Activated gamma-delta T cell (primary cell): ENCODE measurements around the gene OPA1.

Experiments used
- DNase-seq: peaks from one replicate; lab custom pipeline; 2025; lab: John Stamatoyannopoulos, UW
- total RNA-seq, 2 donors: gene quantifications; one replicate each; lab custom pipeline; 2026; lab: John Stamatoyannopoulos, UW

Gene OPA1
- total RNA-seq, result 159 to 161 reads per million in 2 donors

DNA sequence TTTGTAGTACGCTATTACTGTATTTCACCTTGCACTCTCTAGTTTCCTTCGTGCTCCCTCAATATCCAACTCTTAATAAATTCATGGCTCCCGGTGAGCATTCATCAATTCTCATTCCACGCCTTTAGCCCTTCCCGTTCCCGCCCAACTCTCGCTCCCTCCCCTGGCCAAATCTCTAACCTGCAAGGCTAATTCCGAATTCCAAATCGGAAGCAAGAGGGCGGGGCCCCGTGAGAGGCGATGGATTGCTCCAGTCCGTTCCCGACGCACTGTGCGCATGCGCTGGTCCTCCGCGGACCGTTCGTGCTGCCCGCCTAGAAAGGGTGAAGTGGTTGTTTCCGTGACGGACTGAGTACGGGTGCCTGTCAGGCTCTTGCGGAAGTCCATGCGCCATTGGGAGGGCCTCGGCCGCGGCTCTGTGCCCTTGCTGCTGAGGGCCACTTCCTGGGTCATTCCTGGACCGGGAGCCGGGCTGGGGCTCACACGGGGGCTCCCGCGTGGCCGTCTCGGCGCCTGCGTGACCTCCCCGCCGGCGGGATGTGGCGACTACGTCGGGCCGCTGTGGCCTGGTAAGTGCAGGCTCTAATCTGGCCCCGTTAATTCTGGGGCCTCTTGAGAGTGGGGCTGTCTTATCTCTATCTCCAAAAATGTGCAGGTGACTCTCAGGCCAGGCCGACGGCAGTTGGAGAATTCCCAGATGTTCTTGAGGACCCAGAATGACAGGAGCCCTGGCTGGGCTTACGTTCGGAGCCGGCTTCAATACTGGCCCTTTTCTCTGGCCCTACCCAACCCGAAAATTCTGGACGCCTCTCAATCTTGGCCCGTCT lies at the start of gene OPA1:
Gene OPA1, plus strand, starts transcription at position 368 of the 827 bp plus-strand sequence. Its CDS starts 170 bp downstream, at position 538.
- DNase-seq, result peak; percentile 76

GRCh38 chr3:193544289-193544688 lies 48.7 kb upstream of the OPA1 start:
- DNase-seq, result no peak

DNA sequence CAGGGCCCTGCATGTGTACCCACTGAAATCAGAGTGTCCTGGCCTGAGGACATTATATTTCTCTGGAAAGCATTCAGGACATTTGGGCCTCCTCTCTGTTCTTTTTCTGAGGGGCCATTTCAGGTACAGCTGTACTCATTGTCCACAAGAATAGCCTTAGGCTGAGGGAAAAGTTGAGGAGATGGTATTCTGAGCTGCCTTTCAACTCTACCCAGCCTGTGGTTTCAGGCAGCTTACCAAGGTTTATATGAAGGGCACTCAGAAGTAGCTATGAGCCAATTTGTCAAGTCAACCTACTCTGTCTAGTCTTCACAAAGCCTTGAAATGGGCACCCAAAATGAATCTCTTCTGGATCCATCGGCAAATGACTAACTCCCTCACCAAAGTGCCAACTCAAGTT lies 47.7 kb upstream of the OPA1 start:
- DNase-seq, result no peak

DNA sequence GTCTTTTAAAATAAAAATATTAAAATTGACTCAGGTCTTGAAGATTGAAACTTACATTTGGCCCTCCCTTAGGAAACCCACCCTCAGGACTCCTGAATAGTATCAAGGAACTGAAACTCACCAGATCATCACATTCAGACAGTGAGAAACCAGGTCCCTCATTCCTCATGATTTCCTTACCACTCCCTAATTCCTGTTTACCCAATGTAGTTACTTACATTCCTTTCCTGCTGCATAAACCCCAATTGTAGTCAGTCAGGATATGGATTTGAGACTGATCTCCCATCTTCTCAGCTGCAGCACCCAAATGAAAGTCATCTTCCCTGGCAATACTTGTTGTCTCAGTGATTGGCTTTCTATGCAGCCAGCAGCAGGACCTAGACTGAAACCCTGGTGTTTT lies 46.9 kb upstream of the OPA1 start:
- DNase-seq, result no peak

GRCh38 chr3:193548406-193548805 lies 44.6 kb upstream of the OPA1 start:
- no peak for DNase-seq

DNA sequence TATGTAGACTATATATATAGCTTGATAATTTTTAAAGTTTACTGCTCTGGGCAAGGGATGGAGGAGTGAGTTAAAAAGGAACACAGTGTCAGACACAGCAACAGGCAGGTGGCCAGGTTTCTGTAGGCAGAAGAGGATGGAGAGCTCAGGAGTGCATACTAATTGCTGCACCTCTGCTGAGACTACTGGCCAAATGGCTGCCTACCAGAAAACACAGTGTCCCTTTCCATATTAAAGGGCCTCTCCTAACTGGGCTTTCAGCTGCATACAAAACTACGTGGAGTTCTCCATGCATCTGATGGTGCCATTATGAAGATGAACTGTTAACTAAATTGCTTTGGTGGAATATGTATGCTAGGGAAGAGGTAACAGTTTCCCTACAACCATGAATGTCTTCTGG lies 40.1 kb upstream of the OPA1 start:
- no peak for DNase-seq

DNA sequence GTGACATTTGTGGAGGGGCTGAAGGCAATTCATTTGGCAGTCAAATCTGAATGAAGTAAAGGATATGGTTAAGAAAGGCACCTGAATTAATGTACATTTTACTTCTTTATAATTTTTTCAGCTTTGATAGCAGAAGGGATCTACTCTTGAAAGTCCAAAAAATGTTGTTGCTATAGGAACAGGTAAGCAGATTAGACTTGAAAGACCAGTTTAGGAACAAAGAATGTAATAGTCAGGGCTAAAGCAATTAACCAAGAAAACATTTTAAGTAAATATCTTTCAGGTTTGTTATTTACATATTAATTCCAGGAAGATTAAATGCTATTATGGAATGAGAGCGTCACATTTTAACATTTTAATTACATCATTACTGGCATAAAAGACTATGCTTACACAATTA lies 39.4 kb upstream of the OPA1 start:
- no peak for DNase-seq

- no peak for DNase-seq
These were observed 38.2 kb upstream of the OPA1 start, which contains the start of gene ATP13A4 for GRCh38 chr3:193554811-193555210. ATP13A4 (minus strand) TSS chr3:193554895; CDS start chr3:193554799, 96 bp downstream.

DNA sequence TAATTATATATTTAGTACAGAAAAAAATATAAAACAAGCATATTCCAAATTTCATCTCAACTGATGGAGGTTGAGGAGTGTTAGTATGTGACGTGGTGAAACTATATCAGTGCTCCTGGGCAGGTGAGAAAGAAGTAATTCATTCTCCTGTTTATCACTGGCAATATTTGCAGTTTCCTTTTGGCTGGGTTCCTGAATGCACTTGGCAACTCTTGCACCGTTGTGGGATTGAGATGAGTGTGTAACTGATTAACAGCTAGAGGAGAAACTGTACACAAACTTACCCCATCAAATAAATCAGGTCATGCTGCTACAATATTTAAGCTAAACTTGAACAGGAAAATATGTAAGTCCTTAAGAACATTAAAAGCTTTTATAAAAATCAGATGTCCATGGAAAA lies 36.2 kb upstream of the OPA1 start:
- no peak for DNase-seq

DNA sequence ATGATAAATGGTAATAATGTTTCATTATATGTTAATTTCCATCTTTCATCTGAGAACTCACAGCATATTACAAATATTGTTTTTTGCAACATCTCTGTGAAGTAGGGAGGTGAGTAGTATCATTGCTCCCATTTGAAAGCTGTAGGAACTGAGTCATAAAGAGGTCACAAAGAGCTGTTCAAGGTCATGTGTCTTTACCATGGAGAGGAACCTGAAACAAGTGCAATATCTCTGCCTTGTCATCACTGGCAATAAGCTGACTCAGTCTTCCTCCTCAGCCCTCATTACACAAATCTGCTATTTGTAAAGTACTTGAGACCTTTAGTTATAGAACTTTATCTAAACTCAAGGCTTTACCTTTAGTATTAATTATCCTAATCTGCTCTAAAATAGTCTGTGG lies 33.9 kb upstream of the OPA1 start:
- no peak for DNase-seq

DNA sequence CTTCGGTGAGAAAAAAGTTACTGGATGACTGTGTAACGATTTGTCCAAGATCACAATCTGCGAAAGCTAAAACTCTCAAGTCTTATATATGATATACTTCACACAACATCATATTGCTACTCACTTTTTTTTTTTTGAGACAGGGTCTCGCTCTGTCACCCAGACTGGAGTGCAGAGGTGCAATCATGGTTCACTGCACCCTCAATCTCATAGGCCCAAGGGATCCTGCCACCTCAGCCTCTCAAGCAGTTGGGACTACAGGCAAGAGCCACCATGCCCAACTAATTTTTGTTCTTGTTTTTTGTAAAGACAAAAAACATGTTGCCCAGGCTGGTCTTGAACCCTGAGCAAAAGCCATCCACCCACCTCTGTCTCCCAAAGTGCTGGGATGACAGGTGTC lies 32.9 kb upstream of the OPA1 start:
- no peak for DNase-seq

- no peak for DNase-seq
These were observed 32.1 kb upstream of the OPA1 start for GRCh38 chr3:193560870-193561269.

GRCh38 chr3:193563426-193563825 lies 29.6 kb upstream of the OPA1 start:
- DNase-seq, result no peak

GRCh38 chr3:193564012-193564411 lies 29.0 kb upstream of the OPA1 start:
- DNase-seq, result no peak

DNA sequence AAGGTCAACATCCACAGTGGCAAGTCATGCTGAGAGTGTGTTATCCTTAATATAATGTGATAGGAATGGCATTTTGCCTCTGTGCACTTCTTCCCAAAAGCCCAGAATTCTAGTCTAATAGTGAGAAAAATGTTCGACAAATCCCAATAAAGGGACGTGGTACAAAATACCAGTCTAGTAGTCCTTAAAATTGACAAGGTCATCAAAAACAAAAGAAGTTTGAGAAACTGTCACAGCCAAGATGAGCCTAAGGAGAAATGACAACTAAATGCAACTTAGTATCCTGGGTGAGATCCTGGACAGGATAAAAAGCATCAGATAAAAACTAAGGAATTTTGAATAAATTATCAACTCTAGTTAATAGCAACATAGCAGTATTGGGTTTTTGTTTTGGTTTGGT lies 23.9 kb upstream of the OPA1 start:
- DNase-seq, result no peak

- no peak for DNase-seq
These were observed 20.5 kb upstream of the OPA1 start for GRCh38 chr3:193572426-193572908.

DNA sequence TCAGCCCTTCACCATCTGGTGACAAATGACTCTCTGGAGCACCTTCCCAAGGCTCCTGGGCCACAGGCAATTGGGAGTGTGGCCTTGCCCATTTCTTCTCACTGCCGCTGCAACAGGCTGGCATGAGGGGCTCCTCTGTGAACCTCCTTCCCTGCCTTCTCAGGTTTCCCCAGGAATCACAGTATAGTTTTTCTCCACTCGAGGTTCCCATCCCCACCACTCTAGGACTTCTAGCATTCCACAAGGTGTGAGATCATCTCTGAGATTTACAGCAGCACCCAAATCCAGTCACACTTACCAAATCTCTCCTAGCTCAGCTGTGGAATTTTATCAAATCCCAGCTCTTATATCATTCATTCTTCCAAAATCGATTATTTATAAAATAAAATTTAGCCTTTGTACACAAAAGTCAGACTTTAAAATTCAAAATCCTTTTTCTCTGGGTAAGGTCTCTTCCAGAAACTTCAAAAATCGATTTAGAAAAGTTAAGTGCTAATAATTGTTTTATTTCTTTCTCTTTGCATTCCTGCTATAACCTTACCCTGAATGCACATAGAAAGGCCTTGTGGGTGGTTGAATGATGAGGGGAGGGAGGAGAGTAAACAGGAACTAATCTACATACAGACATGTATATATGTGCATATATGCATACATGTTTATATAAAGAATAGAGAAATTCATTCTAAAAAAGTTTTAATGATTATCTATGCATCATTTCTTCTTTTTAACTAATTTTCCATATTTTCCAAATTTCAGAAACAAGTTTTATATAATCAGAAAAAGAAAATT lies 19.4 kb upstream of the OPA1 start:
- DNase-seq, result no peak

DNA sequence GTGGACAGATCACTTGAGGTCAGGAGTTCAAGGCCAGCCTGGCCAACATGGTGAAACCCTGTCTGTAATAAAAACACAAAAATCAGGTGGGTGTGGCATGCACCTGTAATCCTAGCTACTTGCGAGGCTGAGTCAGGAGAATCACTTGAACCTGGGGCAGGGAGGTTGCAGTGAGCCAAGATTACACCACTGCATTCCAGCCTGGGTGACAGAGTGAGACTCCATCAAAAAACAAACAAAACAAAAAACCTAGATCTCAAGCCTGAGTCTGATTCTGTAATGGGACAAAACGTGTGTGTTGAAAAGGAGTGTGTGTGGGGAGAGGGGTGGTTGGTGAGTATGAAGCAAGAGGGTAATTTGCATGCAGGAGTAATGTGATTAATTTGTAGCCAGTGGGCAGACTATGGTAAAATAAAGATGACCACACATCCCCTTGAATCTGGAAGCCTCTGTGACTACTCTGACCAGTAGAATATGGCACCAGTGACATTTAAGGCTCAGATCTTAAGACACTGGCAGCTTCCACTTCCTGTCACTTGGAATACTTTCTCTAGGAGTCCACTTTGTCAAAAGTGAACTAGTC lies 18.4 kb upstream of the OPA1 start:
- DNase-seq, result no peak

- no peak for DNase-seq
These were observed 7.5 kb upstream of the OPA1 start for GRCh38 chr3:193585530-193585929.

DNA sequence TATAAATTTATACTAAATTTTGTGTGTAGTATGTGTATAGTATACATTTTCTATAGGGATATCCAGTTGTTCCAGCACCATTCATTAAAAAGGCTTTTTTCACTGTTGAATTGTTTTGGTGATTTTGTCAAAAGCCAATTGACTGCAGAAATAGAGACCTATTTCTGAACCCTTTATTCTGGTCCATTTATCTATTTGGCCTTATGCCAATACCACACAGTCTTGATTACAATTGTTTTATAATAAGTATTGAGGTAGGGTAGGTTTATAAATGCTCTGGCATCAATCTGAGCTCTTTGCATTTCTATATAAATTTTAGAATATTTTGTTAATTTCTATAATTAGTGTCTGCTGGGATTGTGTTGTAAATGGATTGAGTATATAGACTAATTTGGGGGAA lies 6.5 kb upstream of the OPA1 start:
- no peak for DNase-seq

DNA sequence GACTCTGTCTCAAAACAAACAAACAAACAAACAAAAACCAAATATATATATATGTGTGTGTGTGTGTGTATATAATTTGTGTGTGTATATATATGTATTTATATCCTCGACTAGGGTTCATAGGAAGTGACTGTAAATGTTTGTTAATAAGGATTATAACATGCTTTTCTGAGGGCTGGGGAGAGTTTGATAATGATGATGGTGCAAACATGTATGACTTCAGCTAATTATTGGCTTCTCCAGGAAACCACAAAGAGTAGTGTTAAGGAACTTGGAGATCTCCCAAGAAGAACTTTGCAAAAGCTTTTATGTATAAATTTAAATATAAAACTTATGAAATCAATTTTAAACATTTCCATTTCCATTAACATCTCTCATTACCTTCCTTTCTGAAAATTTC lies 3.9 kb upstream of the OPA1 start:
- DNase-seq, result no peak

- DNase-seq, result no peak
These were observed 3.4 kb upstream of the OPA1 start for GRCh38 chr3:193589616-193590015.
